NAMALWA (cell line): ENCODE results near the gene NAA11.

Experiments used
- DNase-seq: peaks from one replicate; pipeline ENCODE4 v3.0.0-alpha.2; 2015; ENCODE audit warnings: low spot score

NAA11 gene

DNA sequence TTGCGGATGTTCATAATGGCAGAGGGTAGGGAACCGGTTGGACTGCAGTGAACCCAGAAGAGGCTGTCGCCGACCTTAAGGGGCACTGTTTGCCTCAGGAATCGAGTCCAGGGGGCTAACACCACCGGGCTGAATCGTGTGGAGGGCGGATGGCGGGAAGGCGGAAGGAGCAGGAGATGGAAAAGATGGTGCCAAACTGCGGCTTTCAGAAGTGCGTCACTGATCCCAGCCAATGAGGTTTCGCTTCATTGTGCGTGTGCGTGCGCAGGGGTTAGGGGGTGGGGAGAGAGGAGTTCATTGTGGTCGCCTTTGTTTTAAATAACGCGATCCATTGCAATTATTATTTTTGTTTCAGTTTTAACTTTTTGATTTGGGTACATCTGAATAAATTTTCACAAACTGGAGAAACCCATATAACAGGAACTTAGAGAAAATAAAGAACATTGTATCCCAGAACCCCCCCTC lies at the start of gene NAA11:
Gene NAA11 (minus strand): TSS at position 198 of the 465 bp plus-strand sequence. CDS start 184 bp downstream, at position 14.
- no peak for DNase-seq

DNA sequence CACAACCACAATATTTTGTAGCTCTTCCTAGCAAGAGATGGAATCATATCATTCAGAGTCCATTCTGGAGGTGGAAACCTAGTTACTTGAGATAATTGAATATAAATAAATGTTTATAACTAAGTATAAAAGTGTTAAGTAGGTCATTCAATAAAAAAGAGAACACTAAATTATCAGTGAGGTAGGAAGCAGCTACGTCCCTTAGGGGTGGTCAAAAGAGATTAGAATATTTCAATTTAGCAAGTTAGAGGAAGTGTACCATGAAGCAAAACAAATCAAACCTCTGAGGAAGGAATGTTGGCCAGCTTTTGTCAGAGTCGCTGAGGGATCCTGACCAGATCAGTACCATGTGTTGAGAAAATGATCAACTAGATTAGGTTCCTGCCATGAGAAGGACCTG lies 44.2 kb upstream of the NAA11 start:
- no peak for DNase-seq

DNA sequence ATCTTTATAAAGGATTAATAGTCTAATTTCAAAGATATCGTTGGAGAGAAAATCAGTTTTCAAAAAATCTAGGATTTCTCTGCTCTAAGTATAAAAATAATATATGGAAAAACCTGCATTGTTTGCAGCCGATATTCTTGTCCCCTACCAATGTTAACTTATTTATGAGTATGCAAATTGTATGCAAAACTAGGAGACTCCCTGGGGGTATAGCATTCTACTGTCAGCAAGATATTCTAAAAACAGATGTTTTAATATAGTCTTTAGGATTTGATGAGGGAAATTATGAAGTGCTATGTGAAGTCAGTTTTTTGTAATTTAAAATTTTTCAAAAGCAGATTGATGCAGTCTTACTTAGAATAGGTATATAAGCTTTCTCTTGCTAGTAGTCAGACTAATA lies 41.2 kb upstream of the NAA11 start:
- DNase-seq: no peak

DNA sequence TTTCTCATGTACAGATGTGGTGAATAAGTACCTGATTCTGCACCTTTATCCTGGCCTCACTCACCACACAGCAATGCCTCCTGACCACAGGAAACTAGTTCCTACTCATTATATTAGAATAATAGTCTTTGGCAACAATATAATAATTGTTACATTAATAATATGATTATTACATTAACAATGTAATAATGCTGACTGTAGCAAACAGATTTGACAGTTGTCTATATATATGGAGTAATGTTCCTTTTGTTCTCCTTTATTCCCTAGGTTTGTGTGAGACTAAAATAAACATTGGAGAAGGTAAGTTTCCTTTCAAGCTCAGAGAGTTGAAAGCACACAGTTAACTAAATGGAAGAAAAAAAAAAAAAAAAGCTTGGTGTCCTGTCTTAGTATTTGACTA lies 40.6 kb upstream of the NAA11 start:
- DNase-seq: no peak

DNA sequence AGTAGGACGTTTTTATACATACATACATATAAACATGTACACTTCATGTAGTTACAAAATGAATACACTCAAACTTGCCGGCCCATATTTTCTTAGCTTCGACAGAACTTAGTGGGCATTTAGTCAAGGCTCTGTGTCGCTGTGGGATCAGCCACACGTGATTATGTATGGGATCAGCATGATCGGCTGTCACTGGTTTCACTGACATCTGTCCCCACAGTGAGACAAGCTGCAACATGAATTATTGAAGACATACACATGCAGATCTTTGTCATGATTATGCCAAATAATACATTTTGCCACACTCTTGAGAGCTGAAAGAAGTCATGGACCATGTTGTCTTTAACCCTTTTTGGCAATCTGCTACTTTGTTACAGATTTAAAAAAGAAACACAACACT lies 38.2 kb upstream of the NAA11 start:
- no peak for DNase-seq

DNA sequence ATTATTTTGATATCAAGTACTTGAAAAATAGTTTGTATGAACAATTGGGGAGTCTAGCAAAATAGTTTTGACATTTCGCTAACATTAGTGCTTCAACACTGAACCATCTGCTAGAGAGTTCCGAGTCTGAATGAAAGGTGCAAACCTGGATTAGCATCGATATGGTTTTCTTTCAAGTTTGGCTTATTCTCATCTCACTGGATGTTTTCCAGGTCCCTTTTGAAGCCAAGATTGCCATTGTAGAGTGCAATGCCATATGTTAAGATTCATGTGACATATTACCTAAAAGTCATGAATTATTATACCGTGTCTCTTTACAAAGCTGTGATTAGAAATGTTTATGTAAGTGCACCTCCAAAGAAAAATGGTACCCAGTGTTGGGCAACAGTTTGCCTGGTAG lies 36.8 kb upstream of the NAA11 start:
- DNase-seq: no peak

DNA sequence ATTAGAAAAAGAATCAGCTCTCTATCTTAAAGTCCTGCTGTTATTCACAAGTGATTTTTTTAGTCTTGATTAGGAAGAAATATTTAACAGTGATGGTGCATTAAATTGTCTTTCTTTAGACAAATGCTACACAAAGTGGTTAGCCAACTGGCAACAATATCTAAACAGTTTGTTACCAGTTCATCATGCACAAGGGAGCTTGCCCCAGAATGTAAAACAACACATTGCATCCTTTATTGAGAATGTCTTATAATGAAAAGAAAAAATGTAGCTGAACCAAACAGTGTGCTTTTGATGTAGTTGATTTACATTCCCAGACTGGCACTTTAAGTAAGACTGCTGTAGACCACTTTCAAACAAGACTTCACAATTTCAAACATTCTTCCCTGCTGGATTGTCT lies 34.1 kb upstream of the NAA11 start:
- DNase-seq: no peak

DNA sequence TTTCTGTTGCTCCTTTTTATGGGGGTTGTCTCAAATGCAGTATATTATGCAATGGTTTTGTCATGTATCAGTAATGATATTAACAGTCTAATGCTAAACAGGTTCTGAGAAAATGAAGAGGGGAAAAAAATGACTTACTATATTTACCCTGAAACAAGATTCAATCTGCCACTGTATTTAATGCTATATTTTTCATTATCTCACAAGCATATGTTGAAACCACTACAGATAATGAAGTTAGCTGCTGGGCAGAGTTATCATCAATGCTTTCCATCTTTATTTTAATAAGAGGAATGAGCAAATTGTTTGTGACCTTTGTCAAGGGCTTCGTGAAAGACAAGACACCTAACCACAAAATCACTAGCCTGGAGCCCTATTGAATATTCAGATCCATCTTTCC lies 32.6 kb upstream of the NAA11 start:
- DNase-seq: no peak

DNA sequence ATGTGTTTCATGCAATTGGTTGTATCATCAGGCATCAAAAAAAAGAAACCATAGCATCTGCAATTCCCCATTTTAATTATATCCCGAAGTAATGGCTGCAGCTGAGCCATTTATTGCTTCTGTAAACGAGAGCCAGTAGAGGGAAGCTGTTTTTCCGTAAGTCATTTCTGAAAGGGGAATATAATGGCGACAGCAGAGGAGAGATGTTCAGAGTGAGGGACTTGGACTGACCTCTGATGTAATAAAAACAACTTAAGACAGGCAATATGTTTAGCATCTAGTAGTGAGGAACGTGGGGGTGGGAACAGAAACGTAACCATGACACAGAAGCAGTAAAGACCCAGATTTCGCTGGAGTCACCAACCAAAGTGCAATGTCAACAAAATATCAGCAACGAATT lies 31.5 kb upstream of the NAA11 start:
- no peak for DNase-seq

DNA sequence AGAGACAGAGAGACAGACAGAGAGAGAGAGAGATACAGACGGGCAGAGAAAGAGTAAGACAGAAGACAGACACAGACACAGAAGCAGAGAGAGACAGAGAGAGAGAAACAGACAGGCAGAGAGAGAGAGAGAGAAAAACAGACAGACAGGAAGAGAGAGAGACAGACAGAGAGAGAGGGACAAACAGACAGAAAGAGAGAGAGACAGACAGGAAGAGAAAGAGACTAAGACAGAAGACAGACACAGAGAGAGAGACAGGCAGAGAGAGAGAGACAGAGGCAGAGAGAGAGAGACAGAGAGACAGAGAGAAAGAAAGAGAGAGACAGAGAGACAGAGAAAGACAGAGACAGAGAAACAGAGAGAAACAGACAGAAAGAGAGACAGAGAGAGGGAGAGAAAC lies 27.2 kb upstream of the NAA11 start:
- no peak for DNase-seq

DNA sequence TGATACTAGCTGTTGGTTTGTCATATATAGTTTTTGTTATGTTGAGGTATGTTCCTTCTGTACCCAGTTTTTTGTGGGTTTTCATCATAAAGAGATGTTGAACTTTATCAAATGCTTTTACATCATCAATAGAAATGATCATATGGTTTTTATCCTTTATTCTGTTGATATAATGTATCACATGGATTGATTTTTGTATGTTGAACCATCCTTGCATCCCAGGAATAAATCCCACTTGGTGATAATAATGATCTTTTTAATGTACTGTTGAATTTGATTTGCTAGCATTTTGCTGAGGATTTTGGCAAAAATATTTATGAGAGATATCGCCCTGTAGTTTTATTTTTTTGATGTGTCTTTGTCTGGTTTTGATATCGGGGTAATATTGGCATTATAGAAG lies 22.5 kb upstream of the NAA11 start:
- DNase-seq: no peak

DNA sequence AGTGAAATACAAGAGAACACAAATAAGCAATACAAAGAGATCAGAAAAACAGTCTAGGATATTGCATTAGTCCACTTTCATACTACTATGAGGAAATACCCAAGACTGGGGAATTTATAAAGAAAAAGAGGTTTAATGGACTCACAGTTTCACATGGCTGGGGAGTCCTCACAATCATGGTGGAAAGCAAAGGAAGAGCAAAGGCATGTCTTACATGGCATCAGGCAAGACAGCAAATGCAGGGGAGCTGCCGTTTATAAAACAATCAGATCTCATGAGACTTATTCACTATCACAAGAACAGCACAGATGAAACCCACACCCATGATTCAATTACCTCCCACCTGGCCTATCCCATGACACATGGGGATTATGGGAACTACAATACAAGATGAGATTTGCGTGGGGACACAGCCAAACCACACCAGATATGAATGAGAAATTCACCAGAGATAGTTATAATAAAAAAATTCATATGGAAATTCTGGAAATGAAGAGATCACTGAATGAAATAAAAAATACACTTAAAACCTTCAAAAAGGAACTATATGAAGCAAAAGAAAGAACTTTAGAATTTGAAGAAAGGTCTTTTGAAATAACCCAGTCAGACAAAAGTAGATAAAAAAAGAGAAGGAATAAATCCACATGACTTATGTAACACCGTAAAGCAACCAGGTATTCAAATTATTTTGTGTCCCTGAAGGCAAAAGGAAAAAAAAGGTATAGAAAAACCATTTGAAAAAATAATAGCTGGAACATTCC lies 16.2 kb upstream of the NAA11 start:
- DNase-seq: no peak

DNA sequence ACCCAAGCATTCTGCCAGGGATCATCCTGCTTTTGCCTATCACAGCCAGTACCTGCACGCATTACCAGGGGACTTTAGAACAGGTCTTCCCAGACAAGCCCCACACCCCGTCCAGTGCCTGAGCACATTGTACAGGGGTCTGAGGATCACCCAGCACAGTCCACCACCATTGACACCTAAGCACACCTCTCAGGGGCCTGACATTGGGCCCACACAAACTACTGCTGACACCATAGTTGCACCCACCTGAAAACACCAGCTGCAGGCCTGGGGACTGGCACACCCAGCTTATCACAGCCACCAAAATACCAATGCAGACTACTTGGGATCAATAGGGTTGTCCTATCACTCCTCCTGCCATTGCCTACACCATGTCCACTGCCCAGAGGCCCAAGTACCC lies 14.7 kb upstream of the NAA11 start:
- DNase-seq: no peak

DNA sequence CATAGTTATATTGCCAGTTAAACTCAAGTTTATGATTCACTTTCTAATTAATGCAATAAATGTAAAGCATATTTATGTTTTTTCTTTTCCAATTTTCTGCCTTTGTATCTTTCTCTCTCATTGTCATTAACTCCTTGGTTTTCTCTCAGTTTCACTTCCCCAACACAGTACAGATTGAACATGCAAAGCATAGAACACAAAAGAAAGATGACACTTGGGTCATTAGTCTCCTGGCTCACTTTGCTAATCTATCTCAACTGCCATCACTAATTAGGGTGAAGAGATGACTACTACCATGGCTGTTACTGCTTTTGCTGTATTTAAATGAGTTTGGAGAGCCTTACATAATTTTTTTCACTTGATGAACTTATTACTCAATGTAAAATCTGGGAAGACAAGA lies 12.3 kb upstream of the NAA11 start:
- DNase-seq: peak; percentile 13

DNA sequence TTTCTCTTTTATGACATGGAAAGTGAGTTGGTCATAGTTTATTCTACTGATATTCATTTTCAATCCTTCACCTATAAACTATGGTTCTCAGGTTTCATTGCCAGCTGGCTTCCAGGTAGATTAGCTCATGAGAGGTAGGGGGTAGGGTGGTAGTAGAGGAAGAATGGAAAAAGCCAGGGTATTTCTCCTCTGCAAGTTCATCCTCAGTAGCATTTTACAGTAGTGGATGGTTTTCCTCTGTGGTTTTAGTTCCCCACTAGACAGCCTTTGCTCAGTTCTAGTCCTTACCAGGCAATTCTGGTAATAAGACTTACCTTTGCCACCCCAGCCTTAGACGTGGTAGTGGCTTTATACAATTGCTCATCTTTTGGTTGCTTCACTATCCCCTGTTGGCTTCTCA lies 8.9 kb upstream of the NAA11 start:
- no peak for DNase-seq

DNA sequence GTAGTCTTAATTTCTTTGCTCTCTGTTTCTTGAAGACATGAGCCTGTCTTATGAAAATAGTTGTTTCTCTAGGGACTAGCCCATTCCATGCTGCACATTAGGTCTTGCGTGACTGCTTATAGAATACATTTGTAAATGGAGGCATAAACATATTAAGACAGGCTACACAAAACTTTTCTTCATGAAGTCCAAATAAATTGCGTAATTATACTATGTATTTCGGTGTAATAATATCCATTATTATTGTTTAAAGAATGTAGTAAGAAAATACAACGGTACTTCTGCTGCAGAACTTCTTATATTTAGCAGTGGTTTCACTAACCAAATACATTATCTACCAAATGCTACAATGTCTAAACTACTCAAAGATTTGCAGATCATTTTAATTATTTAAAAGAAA lies 8.5 kb upstream of the NAA11 start:
- DNase-seq: no peak

DNA sequence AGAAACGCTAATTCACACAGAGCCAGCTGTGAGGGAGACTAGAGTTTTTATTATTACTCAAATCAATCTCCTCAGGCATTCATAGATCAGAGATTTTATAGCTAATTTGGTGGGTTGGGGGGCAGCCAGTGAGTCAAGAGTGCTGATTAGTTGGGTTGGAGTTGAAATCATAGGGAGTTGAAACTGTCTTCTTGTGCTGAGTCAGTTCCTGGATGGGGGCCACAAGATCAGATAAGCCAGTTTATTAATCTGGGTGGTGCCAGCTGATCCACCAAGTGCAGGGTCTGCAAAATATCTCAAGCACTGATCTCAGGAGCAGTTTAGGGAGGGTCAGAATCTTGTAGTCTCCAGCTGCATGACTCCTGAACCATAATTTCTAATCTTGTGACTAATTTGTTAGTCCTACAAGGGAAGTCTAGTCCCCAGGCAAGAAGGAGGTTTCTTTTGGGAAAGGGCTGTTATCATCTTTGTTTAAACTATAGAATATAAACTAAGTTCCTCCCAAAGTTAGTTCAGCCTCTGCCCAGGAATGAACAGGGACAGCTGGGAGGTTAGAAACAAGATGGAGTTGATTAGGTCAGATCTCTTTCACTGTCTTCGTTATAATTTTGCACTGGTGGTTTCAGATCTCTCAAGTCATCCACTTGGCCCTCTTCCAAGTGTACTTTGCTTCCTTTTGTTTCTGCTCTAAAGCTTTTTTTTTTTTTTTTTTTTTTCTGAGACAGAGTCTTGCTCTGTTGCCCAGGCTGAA lies 5.4 kb upstream of the NAA11 start:
- DNase-seq: no peak

DNA sequence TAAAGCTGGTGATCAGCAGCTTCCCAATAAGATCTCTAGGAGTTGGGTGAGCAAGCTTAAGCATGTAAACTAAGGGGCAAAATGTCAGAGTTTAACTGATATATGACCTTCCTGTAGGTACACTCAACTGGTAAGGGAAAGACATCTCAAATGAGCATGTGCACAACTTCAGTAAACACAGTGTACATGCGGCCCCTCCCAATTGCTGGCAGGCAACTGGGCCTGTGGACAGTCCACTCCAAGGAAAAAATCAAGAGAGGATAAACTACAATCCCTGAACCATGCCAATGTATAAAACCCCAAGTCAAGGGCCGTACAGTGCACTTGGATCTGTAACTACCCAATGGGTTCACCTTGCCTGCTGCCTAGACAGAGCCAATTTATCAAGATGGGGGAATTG lies 4.9 kb upstream of the NAA11 start:
- no peak for DNase-seq

DNA sequence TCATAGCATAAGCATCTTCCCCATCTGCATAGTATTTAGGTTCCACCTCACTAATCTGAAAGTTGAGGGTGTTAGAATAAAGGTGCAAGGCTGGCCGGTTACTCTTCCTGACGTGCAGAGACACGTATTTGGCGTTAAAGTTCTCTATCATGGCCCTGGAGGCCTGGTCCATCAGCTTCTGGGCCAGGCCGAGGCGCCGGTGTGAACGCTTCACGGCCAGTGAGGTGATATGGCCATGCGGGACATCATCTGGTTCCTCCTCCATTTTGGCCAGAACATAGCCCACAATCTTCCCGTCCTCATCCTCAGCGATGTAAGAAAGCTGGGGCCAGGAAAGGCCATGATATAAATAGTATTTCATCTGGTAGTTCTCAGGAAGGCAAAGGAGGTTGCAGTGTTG lies 425 bp downstream of the NAA11 start:
- DNase-seq: no peak

DNA sequence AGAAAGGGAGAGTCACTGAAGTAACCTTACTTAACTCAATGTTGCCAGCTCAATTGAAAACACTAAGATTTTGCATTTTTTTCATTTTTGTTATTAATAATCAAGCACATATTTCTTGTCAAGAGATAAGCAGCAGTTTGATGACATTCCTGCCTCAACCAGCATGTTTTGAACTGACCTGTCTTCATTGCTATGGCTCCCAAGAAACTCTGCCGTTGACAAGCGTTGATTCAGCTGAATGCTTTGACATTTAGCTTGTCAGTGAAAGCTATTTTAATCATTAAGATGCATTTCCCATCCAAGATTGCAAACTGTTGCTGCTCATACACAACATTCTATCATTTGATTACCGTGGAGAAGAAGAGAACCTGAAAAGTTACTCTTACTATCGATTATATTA lies 5.9 kb downstream of the NAA11 start:
- no peak for DNase-seq

DNA sequence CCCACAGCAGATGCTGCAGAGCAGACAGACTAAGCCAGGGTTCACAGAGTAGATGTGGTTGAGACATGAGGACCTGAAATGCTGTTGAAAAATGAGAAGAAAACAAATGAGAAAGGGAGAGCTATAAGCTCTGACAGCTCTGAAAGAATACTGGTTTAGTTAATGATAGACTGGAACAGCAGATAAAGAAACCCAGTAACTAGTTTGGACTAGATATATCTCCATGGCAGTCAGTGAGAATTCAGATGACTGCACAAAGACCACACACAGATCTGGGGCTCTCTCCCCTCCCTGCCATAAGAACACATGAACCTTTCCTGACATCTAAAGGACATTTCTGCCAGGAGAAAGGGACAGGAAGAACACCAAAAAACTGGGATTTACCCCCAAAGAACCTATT lies 8.2 kb downstream of the NAA11 start:
- DNase-seq: no peak

DNA sequence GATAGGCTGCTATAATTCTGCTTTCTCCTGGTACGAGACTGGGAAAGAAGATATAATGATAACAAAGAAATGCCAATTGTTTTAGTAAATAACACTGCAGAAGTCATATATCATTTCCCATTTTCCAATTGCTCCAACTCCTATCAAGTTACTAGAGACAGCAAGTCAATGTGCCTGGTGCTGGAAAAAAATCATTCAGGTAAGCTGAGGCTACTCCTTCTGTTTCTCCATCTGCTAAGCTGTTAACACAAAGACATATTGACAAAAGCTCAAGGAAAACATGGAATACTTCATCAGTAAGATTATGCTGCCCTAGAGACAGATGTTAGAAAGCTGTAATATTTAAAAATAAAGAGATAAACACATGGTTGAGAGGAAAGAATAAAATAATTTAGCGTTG lies 10.0 kb downstream of the NAA11 start:
- no peak for DNase-seq

DNA sequence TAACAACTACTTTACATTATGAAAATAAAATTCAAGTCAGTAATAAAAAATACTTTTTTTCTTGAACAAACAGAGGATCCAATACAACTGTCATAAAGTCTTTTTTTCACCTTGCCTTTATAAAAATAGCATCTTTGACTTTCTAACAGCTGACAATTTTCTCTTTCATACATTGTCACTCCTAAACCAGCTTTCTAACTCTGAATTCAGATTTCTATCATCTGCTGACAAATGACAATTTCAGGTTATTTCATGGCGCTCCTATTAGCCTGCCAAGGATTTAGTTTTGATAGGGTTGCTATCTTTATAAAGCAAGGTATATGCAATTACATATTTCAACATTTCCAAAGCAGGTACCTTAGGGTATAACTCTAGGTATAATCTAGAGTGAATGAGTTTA lies 14.6 kb downstream of the NAA11 start:
- DNase-seq: no peak

DNA sequence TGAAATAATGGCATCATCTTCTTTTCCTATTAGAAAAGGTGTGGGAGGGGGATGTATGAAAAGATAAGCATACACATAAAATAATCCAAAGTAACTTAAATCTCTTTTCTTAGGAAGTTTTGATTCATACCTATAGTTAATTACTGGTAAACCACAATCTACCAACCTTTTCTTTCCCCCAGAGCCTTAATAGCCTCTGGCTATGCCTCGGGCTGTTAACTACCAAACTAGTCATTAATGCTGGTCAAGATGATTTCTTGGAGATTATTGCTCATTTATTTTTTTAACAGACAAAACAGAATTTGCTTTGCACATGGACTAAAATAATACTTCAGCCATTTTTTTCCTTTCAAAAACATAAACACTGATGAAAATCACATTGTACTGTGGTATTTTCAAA lies 16.9 kb downstream of the NAA11 start:
- no peak for DNase-seq
